ENCODE data around the gene CKMT2.
A peak's percentile ranks its signal among the peaks of the same experiment; 100 is the strongest.
"Not testable (repeated sequence)": the region's sequence is repeated elsewhere in the genome, so short reads cannot be mapped to it uniquely, and the experiment has no call there.

Gene CKMT2

GRCh38 chr5:81251922-81252321 lies 18.8 kb downstream of the CKMT2 start:
- ATAC-seq (no peak), DNase-seq (no peak)

GRCh38 chr5:81252904-81253303 lies 19.8 kb downstream of the CKMT2 start:
- DNase-seq, result no peak
- no peak for ATAC-seq

GRCh38 chr5:81253875-81254274 lies 20.8 kb downstream of the CKMT2 start:
- DNase-seq (no peak), ATAC-seq (no peak)

GRCh38 chr5:81254886-81255559 lies 21.9 kb downstream of the CKMT2 start:
- ATAC-seq, result no peak

GRCh38 chr5:81256766-81257165 lies 23.6 kb downstream of the CKMT2 start:
- DNase-seq (no peak), ATAC-seq (no peak)

More at GRCh38 chr5:81254886-81255559, 21.9 kb downstream of the CKMT2 start:
- DNase-seq, result no peak

- ATAC-seq, DNase-seq: not testable (repeated sequence)
Measured at GRCh38 chr5:81262796-81263195, 29.7 kb downstream of the CKMT2 start.

- ATAC-seq (no peak), DNase-seq (no peak)
Measured at GRCh38 chr5:81265101-81265500, 32.0 kb downstream of the CKMT2 start.

- ATAC-seq, result no peak
- no peak for DNase-seq
Measured at GRCh38 chr5:81268521-81269196, 35.5 kb downstream of the CKMT2 start.

GRCh38 chr5:81269751-81270393 lies 36.8 kb downstream of the CKMT2 start:
- no peak for DNase-seq
- ATAC-seq, result no peak

- not testable (repeated sequence) for DNase-seq, ATAC-seq
Measured at GRCh38 chr5:81270394-81271027, 37.4 kb downstream of the CKMT2 start.

GRCh38 chr5:81283976-81284375 lies 50.9 kb downstream of the CKMT2 start:
- DNase-seq (no peak), ATAC-seq (no peak)

GRCh38 chr5:81286059-81286617 lies 53.0 kb downstream of the CKMT2 start:
- ATAC-seq (no peak), DNase-seq (no peak)

GRCh38 chr5:81288021-81288433 lies 54.9 kb downstream of the CKMT2 start:
- DNase-seq (no peak), ATAC-seq (no peak)

GRCh38 chr5:81290146-81290545 lies 57.0 kb downstream of the CKMT2 start:
- DNase-seq, result no peak
- no peak for ATAC-seq

- ATAC-seq (no peak), DNase-seq (no peak)
Measured at GRCh38 chr5:81292130-81292529, 59.0 kb downstream of the CKMT2 start.

- not testable (repeated sequence) for DNase-seq
- ATAC-seq, result peak; percentile 67
Measured at GRCh38 chr5:81294021-81294420, 60.9 kb downstream of the CKMT2 start.

GRCh38 chr5:81297531-81297930 lies 64.4 kb downstream of the CKMT2 start:
- no peak for ATAC-seq
- DNase-seq, result no peak

GRCh38 chr5:81300921-81301270 lies 67.8 kb downstream of the CKMT2 start:
- DNase-seq (no peak), ATAC-seq (peak; percentile 6)

GRCh38 chr5:81301271-81302015 lies 68.3 kb downstream of the CKMT2 start, which contains the start of gene ZCCHC9:
TSS of gene ZCCHC9 (plus strand) at chr5:81301587. CDS start at chr5:81304758, 3,171 bp downstream.
- DNase-seq (peak; percentile 93), ATAC-seq (peak; percentile 96)

GRCh38 chr5:81302596-81302995 lies 69.5 kb downstream of the CKMT2 start:
- no peak for ATAC-seq

GRCh38 chr5:81303563-81303962 lies 70.4 kb downstream of the CKMT2 start:
- ATAC-seq, result no peak
- no peak for DNase-seq

More at GRCh38 chr5:81302596-81302995, 69.5 kb downstream of the CKMT2 start:
- no peak for DNase-seq

- no peak for DNase-seq
- no peak for ATAC-seq
Measured at GRCh38 chr5:81305785-81306184, 72.7 kb downstream of the CKMT2 start.
